HL-60 (cell line): ENCODE results near the gene CENPN.

ENCODE experiments used
- POLR2AphosphoS5 ChIP-seq: IDR thresholded peaks from 2 replicates; pipeline ENCODE4 v1.6.1; 2012; ENCODE audit warnings: low read depth
- TF ChIP-seq, protein P1 (sequence below): IDR thresholded peaks from one replicate; pipeline ENCODE4 v1.5.1; 2011; ENCODE audit warnings: low read length, control low read depth, inconsistent platforms; ENCODE audit not compliant: insufficient read depth
- TF ChIP-seq, protein P2 (sequence below): IDR thresholded peaks from 2 replicates; pipeline ENCODE4 v1.6.1; 2012; ENCODE audit warnings: low read depth; ENCODE audit not compliant: insufficient replicate concordance

DNA sequence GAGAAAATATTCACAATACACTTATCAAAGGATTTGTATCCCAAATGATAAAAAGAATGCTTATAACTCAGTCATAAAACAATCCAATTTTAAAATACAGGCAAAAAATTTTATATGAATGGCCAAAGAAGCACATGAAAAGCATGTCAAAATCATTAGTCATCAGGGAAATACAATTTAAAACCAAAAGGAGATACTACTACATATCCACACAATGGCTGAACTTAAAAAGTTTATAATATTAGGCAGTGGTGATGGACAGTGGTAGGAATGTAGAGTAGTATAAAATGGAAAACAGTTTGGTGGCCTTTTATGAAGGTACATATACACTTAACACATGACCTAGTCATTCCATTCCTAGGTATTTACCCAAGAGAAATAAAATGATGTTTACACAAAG, 12.6 kb upstream of the CENPN start:
- TF ChIP-seq, protein P1, sequence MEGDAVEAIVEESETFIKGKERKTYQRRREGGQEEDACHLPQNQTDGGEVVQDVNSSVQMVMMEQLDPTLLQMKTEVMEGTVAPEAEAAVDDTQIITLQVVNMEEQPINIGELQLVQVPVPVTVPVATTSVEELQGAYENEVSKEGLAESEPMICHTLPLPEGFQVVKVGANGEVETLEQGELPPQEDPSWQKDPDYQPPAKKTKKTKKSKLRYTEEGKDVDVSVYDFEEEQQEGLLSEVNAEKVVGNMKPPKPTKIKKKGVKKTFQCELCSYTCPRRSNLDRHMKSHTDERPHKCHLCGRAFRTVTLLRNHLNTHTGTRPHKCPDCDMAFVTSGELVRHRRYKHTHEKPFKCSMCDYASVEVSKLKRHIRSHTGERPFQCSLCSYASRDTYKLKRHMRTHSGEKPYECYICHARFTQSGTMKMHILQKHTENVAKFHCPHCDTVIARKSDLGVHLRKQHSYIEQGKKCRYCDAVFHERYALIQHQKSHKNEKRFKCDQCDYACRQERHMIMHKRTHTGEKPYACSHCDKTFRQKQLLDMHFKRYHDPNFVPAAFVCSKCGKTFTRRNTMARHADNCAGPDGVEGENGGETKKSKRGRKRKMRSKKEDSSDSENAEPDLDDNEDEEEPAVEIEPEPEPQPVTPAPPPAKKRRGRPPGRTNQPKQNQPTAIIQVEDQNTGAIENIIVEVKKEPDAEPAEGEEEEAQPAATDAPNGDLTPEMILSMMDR = no peak
- no peak for TF ChIP-seq POLR2AphosphoS5
- TF ChIP-seq, protein P2, sequence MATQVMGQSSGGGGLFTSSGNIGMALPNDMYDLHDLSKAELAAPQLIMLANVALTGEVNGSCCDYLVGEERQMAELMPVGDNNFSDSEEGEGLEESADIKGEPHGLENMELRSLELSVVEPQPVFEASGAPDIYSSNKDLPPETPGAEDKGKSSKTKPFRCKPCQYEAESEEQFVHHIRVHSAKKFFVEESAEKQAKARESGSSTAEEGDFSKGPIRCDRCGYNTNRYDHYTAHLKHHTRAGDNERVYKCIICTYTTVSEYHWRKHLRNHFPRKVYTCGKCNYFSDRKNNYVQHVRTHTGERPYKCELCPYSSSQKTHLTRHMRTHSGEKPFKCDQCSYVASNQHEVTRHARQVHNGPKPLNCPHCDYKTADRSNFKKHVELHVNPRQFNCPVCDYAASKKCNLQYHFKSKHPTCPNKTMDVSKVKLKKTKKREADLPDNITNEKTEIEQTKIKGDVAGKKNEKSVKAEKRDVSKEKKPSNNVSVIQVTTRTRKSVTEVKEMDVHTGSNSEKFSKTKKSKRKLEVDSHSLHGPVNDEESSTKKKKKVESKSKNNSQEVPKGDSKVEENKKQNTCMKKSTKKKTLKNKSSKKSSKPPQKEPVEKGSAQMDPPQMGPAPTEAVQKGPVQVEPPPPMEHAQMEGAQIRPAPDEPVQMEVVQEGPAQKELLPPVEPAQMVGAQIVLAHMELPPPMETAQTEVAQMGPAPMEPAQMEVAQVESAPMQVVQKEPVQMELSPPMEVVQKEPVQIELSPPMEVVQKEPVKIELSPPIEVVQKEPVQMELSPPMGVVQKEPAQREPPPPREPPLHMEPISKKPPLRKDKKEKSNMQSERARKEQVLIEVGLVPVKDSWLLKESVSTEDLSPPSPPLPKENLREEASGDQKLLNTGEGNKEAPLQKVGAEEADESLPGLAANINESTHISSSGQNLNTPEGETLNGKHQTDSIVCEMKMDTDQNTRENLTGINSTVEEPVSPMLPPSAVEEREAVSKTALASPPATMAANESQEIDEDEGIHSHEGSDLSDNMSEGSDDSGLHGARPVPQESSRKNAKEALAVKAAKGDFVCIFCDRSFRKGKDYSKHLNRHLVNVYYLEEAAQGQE = no peak
